GM10248 (cell line): Measurements from ENCODE around the gene ACADVL.
A peak's percentile ranks its signal among the peaks of the same experiment; 100 is the strongest.
"Not testable (repeated sequence)": the region's sequence is repeated elsewhere in the genome, so short reads cannot be mapped to it uniquely, and the experiment has no call there.

ENCODE experiments used
- CTCF ChIA-PET: fragments of 300-600 bp; sonication (Branson Sonifier 250); formaldehyde crosslinking; extraction: SDS; loops from one replicate; lab custom pipeline; 2021; ENCODE audit warnings: antibody characterized with exemption; lab: Yijun Ruan, JAX
- POLR2A ChIA-PET: fragments of 350-650 bp; sonication (Branson Sonifier 250); formaldehyde crosslinking; extraction: SDS; loops from one replicate; lab custom pipeline; 2020; ENCODE audit warnings: antibody characterized with exemption; lab: Yijun Ruan, JAX
- DNase-seq: peaks from one replicate; pipeline ENCODE4 v3.0.0; 2012; ENCODE audit errors: extremely low spot score
- CTCF ChIP-seq: IDR thresholded peaks from 2 replicates; pipeline ENCODE4 v1.5.1; 2012; ENCODE audit warnings: mild to moderate bottlenecking, low read depth; ENCODE audit errors: extremely low read depth, missing control alignments, control extremely low read depth

ACADVL gene

GRCh38 chr17:7219812-7220592, at the start of gene ACADVL, which contains the start of gene DLG4:
ACADVL (plus strand) TSS chr17:7219938; CDS start chr17:7219985, 47 bp downstream.
DLG4 (minus strand) TSS chr17:7219836.
- CTCF ChIA-PET, result interaction anchor here (0.8 to 3.7 kb wide), 14 partner anchors 9 to 174 kb away, joined by 3 to 31 read pairs (median 4); partner anchors contain the start of genes DVL2 and PHF23
- peak; percentile 91 for DNase-seq
- no peak for TF ChIP-seq CTCF
- POLR2A ChIA-PET, result interaction anchor here (0.6 to 1.7 kb wide), 3 partner anchors 10 to 466 kb away, joined by 3 to 6 read pairs (median 4); no protein-coding TSS in a partner anchor

- DNase-seq, CTCF ChIA-PET, POLR2A ChIA-PET: not testable (repeated sequence)
These were observed 47.1 kb upstream of the ACADVL start for GRCh38 chr17:7172522-7173191.

GRCh38 chr17:7173687-7174602, 45.8 kb upstream of the ACADVL start:
- peak; percentile 17 for TF ChIP-seq CTCF
- CTCF ChIA-PET, result no interaction called here
- DNase-seq, result peak; percentile 49
- POLR2A ChIA-PET, result no interaction called here

GRCh38 chr17:7174603-7175326, 45.0 kb upstream of the ACADVL start:
- POLR2A ChIA-PET, result no interaction called here
- no peak for DNase-seq
- no peak for TF ChIP-seq CTCF
- CTCF ChIA-PET, result no interaction called here

GRCh38 chr17:7175330-7175733, 44.4 kb upstream of the ACADVL start:
- CTCF ChIA-PET, result no interaction called here
- POLR2A ChIA-PET, result no interaction called here
- DNase-seq, result no peak
- no peak for TF ChIP-seq CTCF

- ChIA-PET POLR2A (no interaction called here), CTCF (interaction anchor here (0.9 to 3.7 kb wide), 17 partner anchors 9 to 130 kb away, joined by 3 to 38 read pairs (median 6); partner anchors contain the start of gene ASGR2)
- DNase-seq, result no peak
- TF ChIP-seq CTCF, result no peak
These were observed 43.5 kb upstream of the ACADVL start for GRCh38 chr17:7176107-7176840.
